HG03064 (cell line): Measurements from ENCODE around the gene DNAJC27.

Source experiments
- ATAC-seq: cut with Tn5 transposase; IDR thresholded peaks from one replicate; pipeline ENCODE4 v1.9.1; 2021; ENCODE audit warnings: low read depth; ENCODE audit not compliant: unreplicated experiment

The DNAJC27 gene

GRCh38 chr2:24926602-24927252 lies 45.0 kb downstream of the DNAJC27 start:
- no peak for ATAC-seq

DNA sequence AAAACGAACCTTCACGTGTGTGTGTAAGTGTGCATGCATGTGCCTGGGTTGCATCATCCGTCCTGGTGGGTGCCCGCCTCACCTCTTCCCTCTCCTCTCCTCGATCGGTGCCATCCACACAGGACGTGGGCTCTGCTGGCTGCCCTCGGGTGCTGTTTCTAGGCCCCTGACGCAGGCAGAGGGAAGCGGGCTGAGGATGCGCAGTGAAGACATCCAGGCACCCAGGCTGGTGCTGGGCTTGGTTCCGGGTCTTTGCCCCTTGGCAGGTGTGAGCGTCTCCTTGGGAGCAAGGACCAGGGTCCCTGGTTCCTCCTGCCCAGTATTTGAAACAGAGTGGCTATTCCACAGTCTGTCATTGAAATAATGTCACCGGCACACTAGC lies 45.5 kb downstream of the DNAJC27 start:
- ATAC-seq, result no peak

- no peak for ATAC-seq
These were observed 45.9 kb downstream of the DNAJC27 start for GRCh38 chr2:24925815-24926214.

- ATAC-seq, result no peak
These were observed 47.0 kb downstream of the DNAJC27 start for GRCh38 chr2:24924732-24925131.

DNA sequence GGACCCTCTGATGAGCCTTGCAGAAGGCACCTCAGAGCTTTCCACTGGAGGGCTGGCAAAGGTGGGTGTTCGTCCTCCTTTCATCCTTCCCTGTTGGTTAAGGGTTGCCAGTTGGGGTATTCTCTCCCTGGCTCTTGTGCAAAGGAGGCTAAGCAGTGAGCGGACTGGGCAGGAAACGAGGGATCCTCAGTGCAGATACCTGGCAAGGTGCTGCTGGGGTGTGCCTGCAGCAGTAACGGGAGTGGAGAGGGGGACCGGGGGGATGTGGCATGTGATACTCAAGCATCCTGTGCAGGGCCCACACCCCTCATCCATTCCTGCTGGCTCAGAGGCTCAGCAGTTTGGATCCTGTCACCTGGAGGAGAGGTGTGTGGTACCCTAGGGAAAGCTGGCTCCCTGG lies 47.5 kb downstream of the DNAJC27 start:
- ATAC-seq, result no peak

- ATAC-seq, result no peak
These were observed 48.6 kb downstream of the DNAJC27 start for GRCh38 chr2:24923106-24923505.

DNA sequence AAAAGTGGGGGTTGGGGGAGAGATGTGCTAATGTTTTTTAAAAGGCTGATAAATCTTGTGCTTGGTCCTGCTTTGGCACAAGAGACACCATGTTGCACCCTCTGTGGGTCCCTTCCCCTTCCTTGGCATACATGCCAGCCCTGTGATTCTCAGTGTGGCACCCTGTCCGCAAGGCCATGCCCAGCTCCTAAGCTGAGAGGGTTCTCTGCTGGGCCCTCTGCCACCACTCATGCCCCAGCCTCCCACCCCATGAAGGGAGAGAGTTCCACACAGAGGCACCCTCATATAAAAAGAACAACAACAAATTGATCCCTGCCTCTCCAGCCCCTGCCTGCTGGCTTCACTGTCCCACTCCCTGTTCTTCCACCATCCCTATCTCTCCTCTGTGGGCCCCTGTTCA lies 49.2 kb downstream of the DNAJC27 start:
- ATAC-seq, result no peak

DNA sequence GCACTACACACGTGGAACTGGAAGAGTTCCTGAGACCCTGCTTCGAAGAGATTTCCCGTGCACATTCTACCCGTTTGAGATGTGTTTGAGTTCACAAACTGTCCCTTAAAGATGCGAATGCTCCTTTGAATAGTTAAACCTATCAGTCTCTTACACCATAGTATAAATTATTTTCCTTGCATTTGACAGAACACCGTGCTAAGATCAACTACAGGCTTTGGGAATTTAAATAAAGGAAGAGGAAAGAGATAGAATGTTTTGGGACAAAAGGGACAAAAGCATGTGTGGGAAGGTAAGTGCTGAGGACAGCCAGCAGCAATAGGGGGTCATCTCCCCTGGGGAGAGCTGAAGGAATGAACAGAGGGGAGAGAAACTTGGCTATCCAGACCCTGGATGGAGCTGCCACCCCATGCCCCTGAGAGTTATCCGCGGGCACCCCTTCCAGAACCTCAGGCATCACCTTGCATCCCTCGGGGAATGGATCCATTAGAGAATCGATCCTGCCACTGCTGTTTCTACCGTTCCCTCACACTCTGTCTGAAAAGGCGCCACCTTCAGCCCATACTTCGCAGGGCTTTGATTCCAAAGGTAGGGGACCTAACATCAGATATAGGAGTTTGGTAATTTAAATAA lies 50.8 kb downstream of the DNAJC27 start:
- ATAC-seq, result no peak

DNA sequence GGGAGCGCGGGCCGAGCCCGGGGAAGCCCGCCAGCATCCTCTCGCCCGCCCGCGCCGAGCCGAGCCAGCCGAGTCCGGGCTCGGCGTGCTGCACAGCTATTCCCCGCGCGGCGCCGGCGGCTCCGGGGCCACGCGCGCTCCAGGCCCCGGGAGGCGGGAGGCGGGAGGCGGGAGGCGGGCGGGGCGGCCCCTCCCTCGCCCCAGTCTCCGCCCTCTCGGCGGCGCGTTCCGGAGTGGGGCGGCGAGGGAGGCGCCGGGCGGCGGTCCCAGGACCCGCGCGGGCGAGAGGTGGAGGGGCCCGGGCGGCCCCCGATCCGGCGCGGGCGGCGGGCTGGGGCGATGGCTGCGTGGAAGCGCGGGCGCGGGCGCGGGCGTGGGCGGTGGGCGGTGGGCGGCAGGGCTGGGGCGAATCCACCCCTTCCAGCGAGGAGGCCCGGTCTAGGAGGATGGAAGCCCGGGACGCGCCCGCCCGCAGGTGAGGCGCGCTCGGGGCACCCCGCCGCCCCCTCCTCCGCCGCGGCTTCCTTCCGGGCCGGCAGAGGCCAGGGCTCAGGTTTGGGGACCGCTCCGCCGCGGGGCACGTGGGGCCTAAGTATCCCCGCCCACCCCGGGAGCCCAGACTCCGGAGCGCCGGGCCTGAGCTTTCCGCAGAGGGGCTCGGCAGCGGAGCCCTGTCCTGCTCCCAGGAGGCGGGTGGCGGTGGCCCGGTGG lies 51.5 kb downstream of the DNAJC27 start, which contains the start of gene ADCY3:
Gene ADCY3 (minus strand): TSS at position 140 of the 711 bp plus-strand sequence. CDS start 1,250 bp downstream, outside the sequence.
- peak; percentile 58 for ATAC-seq

DNA sequence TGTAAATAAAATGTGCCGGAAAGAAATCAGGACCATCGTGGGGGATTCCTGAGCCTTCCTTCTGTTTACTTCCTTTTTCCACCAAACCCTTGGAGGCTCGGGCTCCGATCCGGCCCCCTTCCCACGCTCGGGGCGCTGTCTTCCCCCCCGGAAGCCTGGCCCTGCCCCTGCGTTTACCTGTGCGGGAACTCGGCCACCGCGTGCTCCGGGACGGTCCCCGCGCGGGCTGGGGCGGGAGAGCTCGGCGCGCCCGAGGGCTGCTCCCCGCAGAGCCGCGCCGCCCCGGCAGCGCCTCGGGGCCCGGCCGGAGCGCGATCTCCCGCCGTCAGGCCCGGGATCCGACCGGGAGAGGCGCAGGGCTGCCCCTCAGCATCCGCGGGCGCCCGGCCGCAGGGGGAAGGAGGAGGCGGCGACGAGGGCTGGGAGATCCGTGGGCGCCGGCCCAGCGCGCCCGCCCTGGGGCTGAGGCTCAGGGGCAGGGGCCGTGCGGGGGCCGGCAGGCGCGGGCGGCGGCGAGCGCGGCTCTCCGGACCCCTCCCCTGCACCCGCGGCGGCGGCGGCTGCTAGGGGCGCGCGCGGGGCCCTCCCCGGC lies 52.2 kb downstream of the DNAJC27 start:
- peak; percentile 31 for ATAC-seq

DNA sequence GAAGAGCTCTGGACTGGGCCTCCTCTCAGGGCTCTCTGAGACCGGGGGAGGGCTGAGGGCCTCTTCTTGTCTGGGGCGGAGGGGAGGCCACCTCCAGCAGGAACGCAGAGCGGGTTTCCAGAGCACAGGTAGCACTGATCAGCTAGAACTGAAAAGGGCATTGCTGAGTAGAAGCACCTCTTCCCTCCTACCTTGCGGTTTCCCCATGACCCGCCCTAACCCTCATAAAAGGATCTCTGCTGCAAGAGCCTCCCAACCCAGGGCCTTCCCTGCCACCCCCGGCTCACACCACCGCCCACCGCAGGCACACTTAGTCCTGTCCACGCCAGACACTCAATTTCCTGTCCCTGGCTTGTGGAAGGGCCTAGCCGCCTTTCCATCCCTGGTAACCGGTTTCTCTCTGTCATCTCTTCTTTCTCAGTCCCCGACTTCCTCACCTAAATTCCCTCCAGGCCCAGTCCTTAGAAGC lies 52.7 kb downstream of the DNAJC27 start:
- ATAC-seq, result no peak

- ATAC-seq, result no peak
These were observed 53.3 kb downstream of the DNAJC27 start for GRCh38 chr2:24918326-24919036.

- no peak for ATAC-seq
These were observed 53.9 kb downstream of the DNAJC27 start for GRCh38 chr2:24917731-24918325.

DNA sequence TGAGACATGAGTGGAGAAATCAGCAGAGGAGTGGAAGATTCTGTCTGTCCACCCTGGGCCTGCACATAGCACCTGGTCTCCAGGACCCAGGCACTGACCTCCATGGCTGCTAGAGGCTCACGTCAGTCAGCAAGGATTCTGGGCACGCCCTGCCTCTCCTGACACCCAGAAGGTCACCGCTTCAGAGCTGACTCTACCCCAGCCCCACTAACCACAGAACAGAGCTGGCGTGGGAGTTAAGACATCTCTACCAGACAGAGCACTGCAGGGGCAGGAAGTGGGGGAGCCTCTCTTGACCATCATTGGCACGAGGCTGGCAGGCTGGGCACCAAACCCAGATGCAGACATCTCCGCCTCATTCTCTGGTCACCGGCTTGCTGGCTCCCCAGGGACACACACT lies 54.7 kb downstream of the DNAJC27 start:
- no peak for ATAC-seq

DNA sequence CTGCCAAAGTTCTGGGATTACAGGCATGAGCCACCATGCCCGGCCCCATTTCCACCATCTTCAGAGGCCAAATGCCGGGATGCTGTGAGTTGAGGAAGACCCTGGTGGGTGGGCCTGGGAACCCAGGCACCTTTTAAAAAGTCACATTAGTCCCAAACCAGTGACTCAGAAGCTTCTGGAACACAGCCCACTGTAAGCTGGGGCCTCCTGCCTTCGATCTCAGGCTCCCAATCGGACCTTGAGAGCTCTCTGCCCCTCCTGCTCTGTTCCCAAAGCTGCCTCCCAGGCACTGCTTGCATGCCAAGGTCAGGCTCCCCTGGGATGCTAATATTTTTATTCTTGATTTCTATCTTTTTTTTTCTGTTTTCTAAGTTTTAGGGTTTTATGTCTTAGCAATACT lies 56.0 kb downstream of the DNAJC27 start:
- no peak for ATAC-seq

GRCh38 chr2:24915175-24915574 lies 56.6 kb downstream of the DNAJC27 start:
- no peak for ATAC-seq

- no peak for ATAC-seq
These were observed 57.0 kb downstream of the DNAJC27 start for GRCh38 chr2:24914713-24915112.

GRCh38 chr2:24913911-24914310 lies 57.8 kb downstream of the DNAJC27 start:
- ATAC-seq, result no peak

DNA sequence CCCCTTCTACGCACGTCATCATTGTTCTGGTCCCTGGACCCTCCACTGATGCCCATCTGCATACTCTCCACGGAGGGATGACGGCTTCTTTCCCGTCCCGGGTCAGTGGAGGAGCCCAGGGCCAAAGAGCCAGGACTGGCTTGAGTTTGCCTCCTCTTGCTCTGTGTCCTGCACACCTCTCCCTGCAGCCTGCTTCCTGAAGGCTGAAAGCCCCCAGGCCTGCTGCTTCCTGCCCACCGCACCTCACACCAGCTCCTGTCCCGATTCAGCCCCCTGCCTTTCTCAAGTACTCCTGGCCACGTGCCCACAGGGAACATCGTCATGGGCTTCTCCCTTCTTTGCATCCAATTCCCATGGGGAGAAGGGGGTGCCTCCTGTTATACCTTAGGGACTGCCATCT lies 58.8 kb downstream of the DNAJC27 start:
- no peak for ATAC-seq

DNA sequence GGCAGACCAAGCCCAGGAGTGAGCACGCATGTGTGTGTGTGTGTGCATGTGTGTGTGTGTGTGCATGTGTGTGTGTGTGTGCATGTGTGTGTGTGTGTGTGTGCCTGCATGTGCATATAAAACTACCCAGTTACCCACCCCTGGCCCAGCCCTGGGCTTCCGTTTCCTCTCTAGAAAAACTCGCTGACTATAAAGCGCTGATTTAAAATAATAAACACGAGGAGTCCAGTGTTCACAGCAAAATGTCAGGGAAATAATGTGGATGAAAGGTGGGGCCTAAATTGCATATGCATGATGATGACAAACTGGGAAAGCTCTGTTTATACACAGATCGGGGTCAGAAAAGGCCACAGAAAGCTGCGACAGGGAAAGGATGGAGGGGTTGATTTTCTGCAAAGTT lies 59.2 kb downstream of the DNAJC27 start:
- no peak for ATAC-seq
